OCI-LY3 (cell line): ENCODE results near the gene TJP1.

Experiments used
- EZH2phosphoT487 ChIP-seq: fragments of 200-600 bp; shearing (Covaris generic); IDR thresholded peaks from 2 replicates; pipeline ENCODE4 v1.6.1; 2018; ENCODE audit warnings: antibody characterized with exemption, mixed run types, low read depth
- TF ChIP-seq, protein P1 (sequence below): fragments of 200-600, 300-600 bp; sonication (generic); IDR thresholded peaks from 2 replicates; pipeline ENCODE4 v1.5.1; 2014; ENCODE audit warnings: antibody characterized with exemption, low read length, low read depth

DNA sequence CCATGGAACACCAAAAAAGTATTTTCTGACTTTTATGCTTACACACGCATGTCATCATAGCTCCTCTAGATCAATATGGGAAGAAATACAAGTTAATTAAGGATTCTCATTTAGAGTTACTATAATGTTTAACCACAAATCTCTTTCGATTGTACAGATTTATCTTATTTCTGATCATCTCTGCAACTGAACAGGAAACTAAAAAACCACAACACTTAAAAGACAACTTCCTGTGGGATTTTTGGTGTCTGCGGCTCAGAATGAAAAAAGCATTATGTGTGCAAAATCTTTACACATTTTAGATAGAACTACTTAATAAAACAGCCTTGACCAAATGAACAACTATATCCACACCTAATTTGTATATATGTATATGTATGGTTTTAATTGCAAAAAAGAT, 3.0 kb upstream of the TJP1 start:
- TF ChIP-seq, protein P1, sequence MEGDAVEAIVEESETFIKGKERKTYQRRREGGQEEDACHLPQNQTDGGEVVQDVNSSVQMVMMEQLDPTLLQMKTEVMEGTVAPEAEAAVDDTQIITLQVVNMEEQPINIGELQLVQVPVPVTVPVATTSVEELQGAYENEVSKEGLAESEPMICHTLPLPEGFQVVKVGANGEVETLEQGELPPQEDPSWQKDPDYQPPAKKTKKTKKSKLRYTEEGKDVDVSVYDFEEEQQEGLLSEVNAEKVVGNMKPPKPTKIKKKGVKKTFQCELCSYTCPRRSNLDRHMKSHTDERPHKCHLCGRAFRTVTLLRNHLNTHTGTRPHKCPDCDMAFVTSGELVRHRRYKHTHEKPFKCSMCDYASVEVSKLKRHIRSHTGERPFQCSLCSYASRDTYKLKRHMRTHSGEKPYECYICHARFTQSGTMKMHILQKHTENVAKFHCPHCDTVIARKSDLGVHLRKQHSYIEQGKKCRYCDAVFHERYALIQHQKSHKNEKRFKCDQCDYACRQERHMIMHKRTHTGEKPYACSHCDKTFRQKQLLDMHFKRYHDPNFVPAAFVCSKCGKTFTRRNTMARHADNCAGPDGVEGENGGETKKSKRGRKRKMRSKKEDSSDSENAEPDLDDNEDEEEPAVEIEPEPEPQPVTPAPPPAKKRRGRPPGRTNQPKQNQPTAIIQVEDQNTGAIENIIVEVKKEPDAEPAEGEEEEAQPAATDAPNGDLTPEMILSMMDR: no peak
- 0 out of 2 replicates have a peak, but pooled peaks have one; percentile 27 for TF ChIP-seq EZH2phosphoT487
